ENCODE results near the gene GDAP1L1.

Gene GDAP1L1

DNA sequence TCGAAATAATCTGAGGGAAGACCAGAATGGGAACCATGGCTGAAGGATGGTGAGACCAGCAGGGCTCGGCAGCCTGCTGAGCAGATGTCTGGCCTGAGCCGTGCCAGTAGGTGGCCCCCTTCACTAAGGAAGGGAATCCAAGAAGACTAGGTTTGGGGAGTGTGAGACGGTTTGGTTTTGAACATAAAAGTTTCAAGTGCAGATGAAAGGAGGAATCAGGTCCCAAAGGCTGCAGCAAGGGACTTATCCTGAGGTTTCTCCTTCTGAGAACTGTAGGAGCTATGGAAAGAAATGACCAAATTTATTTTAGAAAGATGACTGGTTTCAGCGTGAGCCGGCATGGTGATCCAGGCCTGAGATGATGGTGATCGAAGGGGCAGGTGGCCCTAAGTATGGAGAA is 32.0 kb upstream of the GDAP1L1 start:
- H3K36me3 ChIP-seq (ENCODE audit: control insufficient read depth, insufficient read depth, low read length): no peaks in the 10 kb centered on the region
- peak; percentile 18 for DNase-seq (ENCODE audit: extremely low read depth, insufficient read length)
- TF ChIP-seq, protein P1, sequence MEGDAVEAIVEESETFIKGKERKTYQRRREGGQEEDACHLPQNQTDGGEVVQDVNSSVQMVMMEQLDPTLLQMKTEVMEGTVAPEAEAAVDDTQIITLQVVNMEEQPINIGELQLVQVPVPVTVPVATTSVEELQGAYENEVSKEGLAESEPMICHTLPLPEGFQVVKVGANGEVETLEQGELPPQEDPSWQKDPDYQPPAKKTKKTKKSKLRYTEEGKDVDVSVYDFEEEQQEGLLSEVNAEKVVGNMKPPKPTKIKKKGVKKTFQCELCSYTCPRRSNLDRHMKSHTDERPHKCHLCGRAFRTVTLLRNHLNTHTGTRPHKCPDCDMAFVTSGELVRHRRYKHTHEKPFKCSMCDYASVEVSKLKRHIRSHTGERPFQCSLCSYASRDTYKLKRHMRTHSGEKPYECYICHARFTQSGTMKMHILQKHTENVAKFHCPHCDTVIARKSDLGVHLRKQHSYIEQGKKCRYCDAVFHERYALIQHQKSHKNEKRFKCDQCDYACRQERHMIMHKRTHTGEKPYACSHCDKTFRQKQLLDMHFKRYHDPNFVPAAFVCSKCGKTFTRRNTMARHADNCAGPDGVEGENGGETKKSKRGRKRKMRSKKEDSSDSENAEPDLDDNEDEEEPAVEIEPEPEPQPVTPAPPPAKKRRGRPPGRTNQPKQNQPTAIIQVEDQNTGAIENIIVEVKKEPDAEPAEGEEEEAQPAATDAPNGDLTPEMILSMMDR (IDR thresholded peaks at IDR 0.05; ENCODE audit: insufficient read depth, low read length, poor library complexity, severe bottlenecking): peak; percentile 86
- no peak overlapping the region for H3K4me3 ChIP-seq (replicated peaks; ENCODE audit: low read depth, low read length)
- no peaks in the 10 kb centered on the region for H3K27me3 ChIP-seq (replicated peaks; ENCODE audit: control insufficient read depth, insufficient read depth, low read length)

DNA sequence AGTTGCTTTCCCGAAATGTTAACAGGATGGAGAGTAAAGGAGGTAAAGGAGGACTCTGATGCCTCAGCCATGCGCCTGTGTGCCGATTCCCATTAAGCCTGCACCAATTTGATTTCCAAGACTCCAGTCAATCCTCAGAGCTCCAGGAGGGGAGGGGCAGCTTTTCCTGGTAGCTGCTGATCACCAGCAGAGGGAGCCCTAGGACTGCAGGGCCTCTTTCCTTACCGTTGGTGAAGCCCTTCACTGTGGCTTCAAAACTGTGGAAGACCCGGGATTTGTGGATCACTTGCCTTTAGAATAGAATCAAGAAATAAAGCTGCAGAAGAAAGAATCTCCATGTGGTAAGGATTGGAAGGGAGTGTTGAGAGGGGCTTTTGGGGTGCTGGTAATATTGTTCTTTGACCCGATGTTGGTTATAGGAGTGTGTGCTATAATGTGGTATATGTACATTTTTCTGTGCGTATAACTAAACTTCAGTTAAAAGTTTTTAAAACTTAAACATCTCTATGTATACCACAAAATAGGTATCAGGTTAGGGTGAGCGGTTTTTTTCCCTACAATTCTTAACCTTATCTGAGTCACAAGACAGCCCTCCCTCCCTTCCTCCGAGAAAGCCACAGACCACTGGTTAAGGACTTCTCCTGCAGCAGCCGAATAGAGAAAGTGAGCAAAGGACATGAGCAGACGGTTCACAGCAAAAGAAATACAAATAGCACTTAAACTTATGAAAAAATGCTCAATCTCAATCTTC is 29.6 kb upstream of the GDAP1L1 start:
- no peaks in the 10 kb centered on the region for H3K27me3 ChIP-seq (replicated peaks; ENCODE audit: control insufficient read depth, insufficient read depth, low read length)
- TF ChIP-seq, protein P1 (IDR thresholded peaks at IDR 0.05; ENCODE audit: insufficient read depth, low read length, poor library complexity, severe bottlenecking): peak; percentile 95
- no peaks in the 10 kb centered on the region for H3K36me3 ChIP-seq (ENCODE audit: control insufficient read depth, insufficient read depth, low read length)
- no peak overlapping the region for H3K4me3 ChIP-seq (replicated peaks; ENCODE audit: low read depth, low read length)
- no peak for DNase-seq (ENCODE audit: extremely low read depth, insufficient read length)

DNA sequence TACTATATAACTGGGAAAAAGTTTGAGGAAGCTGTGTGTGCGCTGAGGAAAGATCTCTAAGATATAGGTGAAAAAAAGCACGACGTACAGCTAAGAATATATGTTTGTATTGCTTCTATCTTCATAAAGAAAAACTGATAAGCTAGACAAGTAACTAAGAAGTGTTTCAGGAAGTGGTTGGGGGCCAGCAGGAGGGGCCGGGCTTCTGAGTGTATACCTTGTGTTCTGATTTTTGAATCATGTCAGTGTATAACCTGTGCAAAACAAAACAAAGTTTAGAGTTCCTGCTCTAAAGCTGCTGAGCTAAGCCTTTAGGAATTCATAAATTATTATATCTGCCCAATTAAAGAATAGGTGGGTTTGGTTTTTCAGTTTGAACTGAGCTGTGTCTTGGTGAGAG is 28.7 kb upstream of the GDAP1L1 start:
- H3K4me3 ChIP-seq (replicated peaks; ENCODE audit: low read depth, low read length): no peak overlapping the region
- DNase-seq (ENCODE audit: extremely low read depth, insufficient read length): no peak
- TF ChIP-seq, protein P1 (IDR thresholded peaks at IDR 0.05; ENCODE audit: insufficient read depth, low read length, poor library complexity, severe bottlenecking): no peak

DNA sequence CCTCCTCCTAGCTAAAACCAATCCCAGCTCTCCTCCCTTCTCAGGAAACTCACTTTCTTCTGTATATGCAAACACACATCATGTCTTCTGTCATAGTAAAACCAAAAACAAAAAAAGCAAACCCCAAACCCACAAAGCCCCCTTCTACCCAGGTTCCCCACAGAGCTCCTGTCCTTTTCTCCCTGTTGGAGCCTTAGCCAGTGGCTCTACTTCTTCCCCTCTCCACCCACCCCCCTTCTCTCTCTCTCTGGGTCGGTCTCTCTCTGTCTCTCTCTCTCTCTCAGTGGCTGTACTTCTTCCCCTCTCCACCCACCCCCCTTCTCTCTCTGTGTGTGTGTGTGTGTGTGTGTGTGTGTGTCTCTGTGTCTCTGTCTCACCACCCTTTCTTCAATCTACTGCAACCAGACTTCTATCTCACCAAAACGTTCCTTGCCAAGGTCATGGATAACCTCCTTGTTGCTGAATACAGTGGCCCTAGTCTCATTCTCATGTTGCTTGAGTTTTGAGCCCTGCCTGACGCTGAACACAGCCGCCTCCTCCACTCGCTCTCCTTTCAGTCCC is 27.9 kb upstream of the GDAP1L1 start:
- H3K36me3 ChIP-seq (ENCODE audit: control insufficient read depth, insufficient read depth, low read length): no peaks in the 10 kb centered on the region
- H3K4me3 ChIP-seq (replicated peaks; ENCODE audit: low read depth, low read length): no peak overlapping the region
- no peaks in the 10 kb centered on the region for H3K27me3 ChIP-seq (replicated peaks; ENCODE audit: control insufficient read depth, insufficient read depth, low read length)
- DNase-seq (ENCODE audit: extremely low read depth, insufficient read length): no peak
- TF ChIP-seq, protein P1 (IDR thresholded peaks at IDR 0.05; ENCODE audit: insufficient read depth, low read length, poor library complexity, severe bottlenecking): no peak

More for the DNA sequence above, 28.7 kb upstream of the GDAP1L1 start:
- Histone ChIP-seq H3K27me3 (replicated peaks; ENCODE audit: control insufficient read depth, insufficient read depth, low read length) (no peaks in the 10 kb centered on the region), H3K36me3 (ENCODE audit: control insufficient read depth, insufficient read depth, low read length) (no peaks in the 10 kb centered on the region)

DNA sequence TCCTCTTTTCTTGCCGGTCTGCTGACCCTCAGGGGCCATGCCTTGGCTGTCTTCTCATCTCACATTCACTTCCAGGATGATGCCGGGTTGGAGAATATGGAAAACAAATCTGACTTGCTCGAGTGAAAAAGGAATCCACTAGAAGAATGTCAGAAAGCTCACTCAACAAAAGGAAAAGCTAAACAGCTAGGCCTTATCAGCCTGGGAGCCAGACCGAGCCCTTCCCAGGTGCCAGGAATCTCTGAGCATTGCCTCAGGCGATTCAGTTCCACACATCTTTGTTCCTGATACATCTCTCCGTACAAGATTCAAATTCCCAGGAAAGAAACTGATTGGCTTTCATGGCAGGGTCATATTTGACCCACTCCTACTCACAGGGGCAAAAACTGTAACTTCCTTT is 27.3 kb upstream of the GDAP1L1 start:
- DNase-seq (ENCODE audit: extremely low read depth, insufficient read length): no peak
- H3K4me3 ChIP-seq (replicated peaks; ENCODE audit: low read depth, low read length): no peak overlapping the region
- no peaks in the 10 kb centered on the region for H3K36me3 ChIP-seq (ENCODE audit: control insufficient read depth, insufficient read depth, low read length)
- H3K27me3 ChIP-seq (replicated peaks; ENCODE audit: control insufficient read depth, insufficient read depth, low read length): no peaks in the 10 kb centered on the region
- TF ChIP-seq, protein P1 (IDR thresholded peaks at IDR 0.05; ENCODE audit: insufficient read depth, low read length, poor library complexity, severe bottlenecking): no peak

Measured in GM06990 (cell line).